ENCODE results near the gene CIITA.

Gene CIITA

GRCh38 chr16:10840703-10841102 lies 36.3 kb upstream of the CIITA start:
- Histone ChIP-seq H3K9me3 (ENCODE audit: control insufficient read depth, low read length) (no peaks in the 10 kb centered on the region), H3K79me2 (no peaks in the 10 kb centered on the region), H2AFZ (no peak overlapping the region), H3K4me2 (ENCODE audit: low read length) (no peak overlapping the region), H3K4me1 (no peaks in the 10 kb centered on the region), H3K9ac (no peak overlapping the region), H3K4me3 (ENCODE audit: low read depth, low read length) (no peak overlapping the region), H3K27me3 (ENCODE audit: control insufficient read depth, insufficient read depth, low read length) (no peaks in the 10 kb centered on the region), H3K36me3 (ENCODE audit: control insufficient read depth, insufficient read depth, low read length) (no peaks in the 10 kb centered on the region), H3K27ac (no peak overlapping the region)
- no peak for TF ChIP-seq CTCF (IDR thresholded peaks at IDR 0.05)

- Histone ChIP-seq H3K27ac (no peak overlapping the region), H3K9ac (no peak overlapping the region)
Measured at GRCh38 chr16:10846213-10846998, 30.6 kb upstream of the CIITA start.

GRCh38 chr16:10847176-10847575 lies 29.8 kb upstream of the CIITA start:
- no peak overlapping the region for H2AFZ ChIP-seq
- H3K36me3 ChIP-seq (ENCODE audit: control insufficient read depth, insufficient read depth, low read length) = no peaks in the 10 kb centered on the region
- H3K4me3 ChIP-seq (ENCODE audit: low read depth, low read length) = no peak overlapping the region
- H3K9me3 ChIP-seq (ENCODE audit: control insufficient read depth, low read length) = no peaks in the 10 kb centered on the region
- no peak overlapping the region for H3K9ac ChIP-seq
- H3K4me2 ChIP-seq (ENCODE audit: low read length) = no peak overlapping the region
- no peak overlapping the region for H3K27ac ChIP-seq
- no peaks in the 10 kb centered on the region for H3K79me2 ChIP-seq
- H3K27me3 ChIP-seq (ENCODE audit: control insufficient read depth, insufficient read depth, low read length) = no peaks in the 10 kb centered on the region
- no peak for TF ChIP-seq CTCF (IDR thresholded peaks at IDR 0.05)
- no peaks in the 10 kb centered on the region for H3K4me1 ChIP-seq

More at GRCh38 chr16:10846213-10846998, 30.6 kb upstream of the CIITA start:
- Histone ChIP-seq H3K9me3 (ENCODE audit: control insufficient read depth, low read length) (no peaks in the 10 kb centered on the region), H3K4me2 (ENCODE audit: low read length) (no peak overlapping the region), H3K79me2 (no peaks in the 10 kb centered on the region), H3K36me3 (ENCODE audit: control insufficient read depth, insufficient read depth, low read length) (no peaks in the 10 kb centered on the region), H3K4me3 (ENCODE audit: low read depth, low read length) (no peak overlapping the region), H3K4me1 (no peaks in the 10 kb centered on the region), H2AFZ (no peak overlapping the region), H3K27me3 (ENCODE audit: control insufficient read depth, insufficient read depth, low read length) (no peaks in the 10 kb centered on the region)
- TF ChIP-seq CTCF (IDR thresholded peaks at IDR 0.05) = no peak

GRCh38 chr16:10849736-10850477 lies 27.1 kb upstream of the CIITA start:
- Histone ChIP-seq H3K9me3 (ENCODE audit: control insufficient read depth, low read length) (no peaks in the 10 kb centered on the region), H3K9ac (no peak overlapping the region), H3K79me2 (no peaks in the 10 kb centered on the region), H3K4me1 (no peaks in the 10 kb centered on the region), H3K4me2 (ENCODE audit: low read length) (no peak overlapping the region), H3K27ac (no peak overlapping the region), H3K27me3 (ENCODE audit: control insufficient read depth, insufficient read depth, low read length) (no peaks in the 10 kb centered on the region), H3K4me3 (ENCODE audit: low read depth, low read length) (no peak overlapping the region), H3K36me3 (ENCODE audit: control insufficient read depth, insufficient read depth, low read length) (no peaks in the 10 kb centered on the region), H2AFZ (no peak overlapping the region)
- no peak for TF ChIP-seq CTCF (IDR thresholded peaks at IDR 0.05)
